NCI-H146 treated with DMSO at 0.1 percent for 48 hours (cell line): ENCODE measurements around the gene POMGNT1.

Experiments used
- DNase-seq: peaks from one replicate; lab custom pipeline; 2025; ENCODE audit not compliant: unreplicated experiment; lab: John Stamatoyannopoulos, UW

Gene POMGNT1

DNA sequence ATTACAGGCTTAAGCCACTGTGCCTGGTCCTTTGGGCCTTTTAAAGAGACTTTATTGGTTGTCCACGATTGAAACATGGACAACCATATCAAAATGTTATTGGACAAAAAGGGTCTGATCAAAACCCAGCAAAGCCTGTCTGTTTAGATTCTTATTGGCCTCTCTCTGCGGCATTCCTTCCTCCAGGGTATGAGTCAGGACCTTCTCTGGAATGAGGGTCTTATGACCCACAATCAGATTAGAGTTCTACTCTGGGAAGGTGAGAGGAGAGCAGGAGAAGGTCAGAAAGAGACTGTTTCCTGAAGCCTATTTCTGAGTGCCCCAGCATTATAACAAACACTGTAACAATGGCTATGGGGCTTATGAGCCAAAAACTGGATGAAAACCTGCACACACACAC, 12.8 kb upstream of the POMGNT1 start:
- DNase-seq, result no peak

- no peak for DNase-seq
These were observed 12.3 kb upstream of the POMGNT1 start for GRCh38 chr1:46210561-46210960.

DNA sequence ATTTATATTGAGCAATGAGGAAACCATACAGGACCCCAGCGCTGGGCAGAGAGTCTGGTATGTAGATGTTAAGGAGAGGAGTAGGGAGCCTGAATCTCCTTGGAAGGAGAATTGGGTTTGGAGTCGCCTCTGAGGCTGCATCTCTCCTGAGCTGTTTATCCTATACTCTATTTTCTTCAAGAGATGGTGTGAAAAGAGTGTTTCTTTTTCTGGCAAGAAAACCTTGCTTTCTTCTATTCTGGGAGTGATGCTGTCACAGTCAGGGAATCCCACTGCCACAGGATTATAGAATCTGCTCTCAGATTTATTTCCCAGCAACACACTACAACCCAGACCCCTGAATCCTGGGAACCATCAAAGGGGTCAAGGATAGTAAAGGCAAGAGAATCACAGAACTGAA, 8.2 kb upstream of the POMGNT1 start:
- DNase-seq, result no peak

DNA sequence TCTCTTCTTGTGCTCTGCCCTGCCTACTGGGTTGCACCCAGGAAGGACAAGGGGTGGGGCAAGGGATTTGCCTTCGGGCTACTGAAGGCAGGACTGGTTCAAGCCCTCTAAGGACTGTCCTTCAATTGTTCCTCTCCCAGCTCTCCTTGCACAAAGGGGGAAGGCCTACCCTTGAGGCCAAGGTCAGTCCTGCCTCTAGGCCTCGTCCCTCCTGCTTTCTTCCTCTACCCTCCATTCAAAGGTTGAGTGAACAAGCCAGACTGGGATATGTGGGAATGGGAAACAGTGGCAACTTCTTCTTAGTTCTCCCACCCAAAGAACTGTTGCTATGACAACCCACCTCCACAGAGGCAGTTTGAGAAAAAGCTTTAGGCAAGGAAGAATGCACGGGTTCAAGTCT, 7.6 kb upstream of the POMGNT1 start:
- no peak for DNase-seq

GRCh38 chr1:46205141-46205540, 6.9 kb upstream of the POMGNT1 start:
- DNase-seq, result no peak

GRCh38 chr1:46204406-46204742, 6.1 kb upstream of the POMGNT1 start:
- DNase-seq, result no peak

GRCh38 chr1:46203738-46204405, 5.6 kb upstream of the POMGNT1 start:
- no peak for DNase-seq

DNA sequence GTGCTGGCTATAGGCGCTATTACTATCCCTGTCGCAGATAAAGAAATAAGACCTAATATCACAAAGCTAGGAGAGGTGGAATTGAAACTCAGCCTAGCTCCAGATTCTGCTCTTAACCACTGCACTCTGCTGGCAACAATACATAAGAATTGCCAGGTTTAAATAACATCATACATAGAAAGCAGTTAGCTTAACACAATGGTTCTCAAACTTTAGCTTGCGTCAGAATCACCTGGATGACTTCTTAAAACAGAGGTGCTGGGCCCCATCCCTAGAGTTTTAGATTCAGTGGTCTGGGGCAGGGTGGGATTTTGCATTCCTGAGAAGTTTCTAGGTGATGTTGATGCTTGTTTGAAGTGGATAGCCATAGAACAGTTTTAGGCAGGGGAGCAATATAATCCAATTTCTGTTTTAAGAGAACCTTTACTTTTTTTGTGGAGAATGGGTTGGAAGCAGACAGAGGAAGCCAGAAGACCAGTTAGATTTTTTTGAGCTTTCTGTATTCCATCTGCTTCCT, 1.1 kb upstream of the POMGNT1 start:
- no peak for DNase-seq

DNA sequence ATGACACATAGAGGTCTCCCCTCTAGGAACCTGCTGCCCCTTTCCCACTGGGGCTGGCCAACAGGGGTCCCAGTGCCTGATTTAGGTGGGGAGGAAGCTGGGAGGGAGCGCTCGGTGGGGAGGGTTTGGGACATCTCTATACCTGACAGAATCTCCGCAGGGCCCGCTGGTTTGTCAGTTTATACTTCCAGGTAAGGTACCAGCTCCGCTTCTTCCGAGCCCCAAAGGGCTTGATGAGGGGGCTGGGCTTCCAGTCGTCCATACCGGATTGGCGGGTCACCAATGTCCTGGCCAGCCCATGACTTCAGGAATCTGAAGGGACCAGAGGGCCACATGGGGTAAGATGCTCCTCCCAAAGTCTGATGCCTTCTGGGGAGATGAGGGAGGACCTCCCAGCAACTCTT, 672 bp downstream of the POMGNT1 start:
- no peak for DNase-seq

GRCh38 chr1:46196609-46197008, 1.6 kb downstream of the POMGNT1 start:
- no peak for DNase-seq

GRCh38 chr1:46194641-46195193, 3.5 kb downstream of the POMGNT1 start:
- no peak for DNase-seq

- DNase-seq, result no peak
These were observed 4.2 kb downstream of the POMGNT1 start for GRCh38 chr1:46193984-46194570.

DNA sequence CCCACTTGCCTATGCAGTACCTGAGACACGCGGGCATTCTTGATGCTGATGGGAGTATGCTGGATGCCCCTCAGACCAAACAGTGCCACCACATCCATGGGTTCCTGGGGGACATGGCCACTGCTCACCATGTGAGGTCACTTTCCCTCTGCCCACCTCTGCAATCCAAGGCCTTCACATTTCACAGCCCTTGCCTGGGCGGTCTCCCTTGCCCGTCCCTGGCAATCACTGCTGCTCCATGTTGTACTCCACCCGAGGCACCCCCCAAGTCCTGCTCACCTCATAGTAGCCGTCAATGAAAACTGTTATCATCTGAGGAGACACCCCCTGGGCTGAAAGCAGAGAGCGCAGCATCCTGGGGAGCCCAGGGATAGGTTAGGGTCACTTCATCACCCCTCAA, 4.9 kb downstream of the POMGNT1 start:
- DNase-seq, result no peak

DNA sequence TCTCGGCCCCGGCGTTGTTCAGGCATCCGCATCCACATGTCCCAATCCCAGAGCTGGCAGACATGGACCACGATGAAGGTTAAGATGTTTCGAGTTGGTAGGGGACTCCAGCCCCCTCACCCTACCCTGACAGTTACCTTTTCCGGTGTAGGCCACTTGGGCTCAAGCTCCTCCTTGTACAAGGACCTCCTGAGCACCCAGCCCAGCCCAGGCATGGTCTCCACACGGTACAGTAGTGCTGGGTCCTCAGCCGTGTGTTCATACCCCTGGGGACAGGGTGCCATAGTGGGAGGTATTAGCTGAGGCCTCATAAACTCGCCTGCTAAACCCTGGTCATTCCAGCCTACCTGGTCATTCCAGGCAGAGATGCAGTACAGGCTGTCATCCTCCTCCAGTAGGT, 6.1 kb downstream of the POMGNT1 start:
- no peak for DNase-seq

- DNase-seq, result no peak
These were observed 7.1 kb downstream of the POMGNT1 start for GRCh38 chr1:46191033-46191701.

DNA sequence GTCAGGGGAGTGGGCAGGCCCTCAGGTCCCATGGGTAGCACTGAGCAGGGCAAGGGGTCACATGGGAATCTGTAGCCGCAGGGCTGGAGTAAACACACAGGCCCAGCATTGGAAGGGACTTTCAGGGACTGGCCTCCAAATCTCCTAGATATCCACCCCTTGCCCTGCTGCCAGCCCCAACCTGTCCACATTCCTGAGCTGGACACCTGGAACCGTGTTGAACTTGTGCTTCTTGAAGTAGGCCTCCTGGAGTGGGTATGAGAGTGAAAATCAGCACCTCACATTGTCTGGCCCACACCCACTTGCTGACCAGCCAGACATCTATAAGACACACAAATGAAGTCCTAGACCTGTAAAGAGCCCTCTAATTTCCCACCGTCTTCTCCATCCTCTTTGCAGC, 7.7 kb downstream of the POMGNT1 start:
- no peak for DNase-seq

- DNase-seq, result peak; percentile 31
These were observed 9.8 kb downstream of the POMGNT1 start for GRCh38 chr1:46188295-46189030.

- peak; percentile 48 for DNase-seq
These were observed 10.9 kb downstream of the POMGNT1 start for GRCh38 chr1:46187106-46187869.

DNA sequence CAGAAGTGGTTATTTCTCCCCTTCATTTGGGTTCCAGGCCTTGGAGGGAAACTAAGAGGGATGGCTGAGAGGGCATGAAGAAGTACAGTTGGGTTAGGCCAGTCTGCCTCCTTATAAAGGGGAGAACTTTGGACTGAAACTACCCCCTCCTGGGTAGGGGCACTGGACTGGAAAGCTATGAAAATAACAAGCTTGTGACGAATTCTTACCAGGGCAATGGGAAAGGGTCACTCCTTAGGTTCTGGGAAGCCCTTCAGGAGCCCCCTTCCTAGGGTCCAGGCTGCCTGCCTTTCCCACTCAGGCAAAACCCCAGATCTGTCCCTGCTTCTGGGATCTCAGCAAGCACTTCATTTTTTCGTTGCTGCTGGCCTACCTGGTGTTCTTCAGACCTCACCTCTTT, 12.2 kb downstream of the POMGNT1 start:
- no peak for DNase-seq

DNA sequence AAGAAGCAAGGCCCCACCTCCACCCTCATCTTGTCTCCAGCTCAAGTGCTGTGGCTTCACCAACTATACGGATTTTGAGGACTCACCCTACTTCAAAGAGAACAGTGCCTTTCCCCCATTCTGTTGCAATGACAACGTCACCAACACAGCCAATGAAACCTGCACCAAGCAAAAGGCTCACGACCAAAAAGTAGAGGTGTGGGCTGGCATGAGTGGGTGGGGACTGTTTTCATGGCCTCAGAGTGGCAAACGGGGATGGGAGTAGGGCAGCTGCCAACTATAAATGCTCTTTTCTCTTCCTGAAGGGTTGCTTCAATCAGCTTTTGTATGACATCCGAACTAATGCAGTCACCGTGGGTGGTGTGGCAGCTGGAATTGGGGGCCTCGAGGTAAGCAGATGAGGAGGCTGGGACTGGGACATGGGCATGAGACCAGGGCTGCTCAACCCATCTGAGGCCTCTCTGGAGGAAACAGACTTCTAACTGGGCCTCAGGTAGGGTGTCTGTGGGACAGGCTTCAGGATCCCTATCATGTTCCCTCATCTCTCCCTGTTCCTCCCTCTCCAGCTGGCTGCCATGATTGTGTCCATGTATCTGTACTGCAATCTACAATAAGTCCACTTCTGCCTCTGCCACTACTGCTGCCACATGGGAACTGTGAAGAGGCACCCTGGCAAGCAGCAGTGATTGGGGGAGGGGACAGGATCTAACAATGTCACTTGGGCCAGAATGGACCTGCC, 13.1 kb downstream of the POMGNT1 start:
- no peak for DNase-seq
